Measurements from ENCODE around the gene SLC18B1.

DNA sequence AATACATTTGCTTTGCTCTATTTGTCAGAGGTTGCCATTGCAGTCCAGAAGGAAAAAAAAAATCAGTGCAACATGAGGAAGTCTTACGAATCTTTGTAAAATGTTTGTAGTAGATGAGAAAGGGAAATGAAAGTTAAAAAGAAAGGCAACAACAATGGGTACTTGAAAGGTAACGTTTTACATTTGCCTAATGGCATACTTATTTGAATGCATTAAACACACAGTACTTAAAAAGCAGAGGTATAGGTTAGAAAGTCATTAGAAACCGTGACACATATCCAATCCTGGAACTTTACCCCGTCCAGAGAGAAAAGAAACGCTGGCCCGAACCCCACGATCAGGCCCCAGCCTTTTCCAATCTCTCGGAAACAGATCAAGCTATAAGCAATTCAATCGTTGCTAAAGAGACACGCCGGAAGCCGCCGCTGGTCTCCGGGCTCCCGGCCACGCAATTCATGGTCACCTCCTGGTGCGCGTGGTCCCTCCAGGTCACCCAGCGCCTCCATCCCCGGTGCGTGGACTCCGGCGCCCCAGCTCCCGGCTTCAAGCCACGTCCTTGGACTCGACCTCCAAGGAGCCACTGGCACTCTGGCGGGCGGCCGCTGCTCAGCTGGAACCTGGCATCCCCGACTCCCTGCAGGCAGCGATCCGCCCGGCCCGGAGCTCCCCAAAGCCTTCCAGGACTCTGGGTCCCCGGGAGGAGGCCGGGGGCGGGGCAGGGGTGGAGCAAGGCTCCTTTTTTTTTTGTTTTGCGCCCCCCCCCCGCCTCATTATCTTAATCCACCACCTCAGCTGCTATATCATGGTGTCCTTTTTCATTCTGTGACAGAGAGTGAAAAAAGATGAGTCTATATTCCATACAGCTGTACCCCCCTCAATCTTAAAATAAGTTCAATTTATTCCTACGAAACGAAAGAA lies at the start of gene SLC18B1:
- TF ChIP-seq, protein P1, sequence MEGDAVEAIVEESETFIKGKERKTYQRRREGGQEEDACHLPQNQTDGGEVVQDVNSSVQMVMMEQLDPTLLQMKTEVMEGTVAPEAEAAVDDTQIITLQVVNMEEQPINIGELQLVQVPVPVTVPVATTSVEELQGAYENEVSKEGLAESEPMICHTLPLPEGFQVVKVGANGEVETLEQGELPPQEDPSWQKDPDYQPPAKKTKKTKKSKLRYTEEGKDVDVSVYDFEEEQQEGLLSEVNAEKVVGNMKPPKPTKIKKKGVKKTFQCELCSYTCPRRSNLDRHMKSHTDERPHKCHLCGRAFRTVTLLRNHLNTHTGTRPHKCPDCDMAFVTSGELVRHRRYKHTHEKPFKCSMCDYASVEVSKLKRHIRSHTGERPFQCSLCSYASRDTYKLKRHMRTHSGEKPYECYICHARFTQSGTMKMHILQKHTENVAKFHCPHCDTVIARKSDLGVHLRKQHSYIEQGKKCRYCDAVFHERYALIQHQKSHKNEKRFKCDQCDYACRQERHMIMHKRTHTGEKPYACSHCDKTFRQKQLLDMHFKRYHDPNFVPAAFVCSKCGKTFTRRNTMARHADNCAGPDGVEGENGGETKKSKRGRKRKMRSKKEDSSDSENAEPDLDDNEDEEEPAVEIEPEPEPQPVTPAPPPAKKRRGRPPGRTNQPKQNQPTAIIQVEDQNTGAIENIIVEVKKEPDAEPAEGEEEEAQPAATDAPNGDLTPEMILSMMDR (IDR thresholded peaks at IDR 0.05 in 8 of 11, conservative IDR thresholded peaks at IDR 0.05 in 3 of 11), result no peak
- TF ChIP-seq POLR2A (IDR thresholded peaks at IDR 0.05), result no peak
- TF ChIP-seq POLR2AphosphoS5 (IDR thresholded peaks at IDR 0.05), result peak; percentile 22 to 72 (median 70)

All from spleen (tissue), 7 donors.